NCI-H1930 (cell line): ENCODE measurements around the gene CTDSP1.

Source experiments
- DNase-seq, 2 experiments: peaks; one replicate each; lab custom pipeline; 2025; lab: John Stamatoyannopoulos, UW

CTDSP1 gene, protein sequence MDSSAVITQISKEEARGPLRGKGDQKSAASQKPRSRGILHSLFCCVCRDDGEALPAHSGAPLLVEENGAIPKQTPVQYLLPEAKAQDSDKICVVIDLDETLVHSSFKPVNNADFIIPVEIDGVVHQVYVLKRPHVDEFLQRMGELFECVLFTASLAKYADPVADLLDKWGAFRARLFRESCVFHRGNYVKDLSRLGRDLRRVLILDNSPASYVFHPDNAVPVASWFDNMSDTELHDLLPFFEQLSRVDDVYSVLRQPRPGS

DNA sequence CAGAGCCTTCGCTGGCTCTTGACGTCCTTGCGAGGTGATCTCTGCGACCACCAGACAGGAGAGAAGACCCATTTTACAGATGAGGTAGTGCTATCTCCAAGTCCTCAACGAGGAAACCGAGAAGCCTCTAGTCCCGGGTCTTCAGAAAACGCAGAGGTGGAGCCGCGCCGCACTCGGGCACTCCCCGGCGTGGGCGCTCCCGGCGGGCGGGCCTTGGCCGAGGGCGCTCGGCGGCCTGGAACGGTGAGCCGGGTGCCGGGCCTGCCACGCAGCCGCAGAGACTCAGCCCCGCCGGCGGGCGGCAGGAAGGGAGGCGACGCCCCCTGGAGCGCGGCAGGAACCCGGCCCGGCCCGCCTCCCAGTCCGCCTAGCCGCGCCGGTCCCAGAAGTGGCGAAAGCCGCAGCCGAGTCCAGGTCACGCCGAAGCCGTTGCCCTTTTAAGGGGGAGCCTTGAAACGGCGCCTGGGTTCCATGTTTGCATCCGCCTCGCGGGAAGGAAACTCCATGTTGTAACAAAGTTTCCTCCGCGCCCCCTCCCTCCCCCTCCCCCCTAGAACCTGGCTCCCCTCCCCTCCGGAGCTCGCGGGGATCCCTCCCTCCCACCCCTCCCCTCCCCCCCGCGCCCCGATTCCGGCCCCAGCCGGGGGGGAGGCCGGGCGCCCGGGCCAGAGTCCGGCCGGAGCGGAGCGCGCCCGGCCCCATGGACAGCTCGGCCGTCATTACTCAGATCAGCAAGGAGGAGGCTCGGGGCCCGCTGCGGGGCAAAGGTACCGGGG is at the start of gene CTDSP1:
Gene CTDSP1, plus strand, starts transcription at position 478 of the 776 bp plus-strand sequence. Its CDS starts 223 bp downstream, at position 701.
- peak; percentile 89 to 92 for DNase-seq

DNA sequence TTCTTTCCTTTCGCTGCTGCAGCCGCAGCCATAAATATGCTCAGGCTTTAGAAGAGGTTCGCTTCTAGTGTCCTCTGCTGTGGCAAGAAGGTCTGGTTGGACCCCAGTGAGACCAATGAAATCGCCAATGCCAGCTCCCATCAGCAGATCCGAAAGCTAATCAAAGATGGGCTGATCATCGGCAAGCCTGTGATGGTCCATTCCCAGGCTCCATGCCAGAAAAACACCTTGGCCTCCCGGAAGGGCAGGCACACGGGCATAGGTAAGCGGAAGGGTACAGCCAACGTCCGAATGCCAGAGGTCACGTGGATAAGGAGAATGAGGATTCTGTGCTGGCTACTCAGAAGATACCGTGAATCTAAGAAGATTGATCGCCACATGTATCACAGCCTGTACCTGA is 45.6 kb upstream of the CTDSP1 start:
- no peak for DNase-seq

DNA sequence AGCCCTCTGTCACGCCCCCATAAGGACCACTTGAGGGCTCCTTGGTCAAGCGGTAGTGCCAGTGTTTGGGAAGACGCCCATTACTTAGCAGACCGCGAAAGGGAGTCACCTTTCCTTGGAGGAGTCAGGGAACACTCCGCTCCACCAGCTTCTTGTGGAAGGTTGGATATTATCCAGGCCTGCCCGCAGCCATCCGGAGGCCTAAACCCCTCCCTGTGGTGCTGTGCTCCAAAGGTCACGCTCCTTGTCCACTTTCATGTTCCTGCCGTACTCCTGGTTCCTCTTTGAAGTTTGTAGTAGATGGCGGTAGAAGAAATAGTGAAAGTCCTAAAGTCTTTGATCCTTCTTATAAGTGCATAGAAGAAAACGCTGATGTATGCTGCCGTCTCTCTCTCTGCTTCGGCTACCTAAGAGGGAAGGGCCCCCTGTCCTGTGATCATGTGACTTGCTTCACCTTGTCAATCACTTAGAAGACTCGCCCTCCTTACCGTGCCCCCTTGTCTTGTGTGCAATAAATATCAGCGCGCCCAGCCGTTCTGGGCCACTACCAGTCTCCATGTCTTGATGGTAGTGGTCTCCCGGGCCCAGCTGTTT is 44.7 kb upstream of the CTDSP1 start:
- no peak for DNase-seq

DNA sequence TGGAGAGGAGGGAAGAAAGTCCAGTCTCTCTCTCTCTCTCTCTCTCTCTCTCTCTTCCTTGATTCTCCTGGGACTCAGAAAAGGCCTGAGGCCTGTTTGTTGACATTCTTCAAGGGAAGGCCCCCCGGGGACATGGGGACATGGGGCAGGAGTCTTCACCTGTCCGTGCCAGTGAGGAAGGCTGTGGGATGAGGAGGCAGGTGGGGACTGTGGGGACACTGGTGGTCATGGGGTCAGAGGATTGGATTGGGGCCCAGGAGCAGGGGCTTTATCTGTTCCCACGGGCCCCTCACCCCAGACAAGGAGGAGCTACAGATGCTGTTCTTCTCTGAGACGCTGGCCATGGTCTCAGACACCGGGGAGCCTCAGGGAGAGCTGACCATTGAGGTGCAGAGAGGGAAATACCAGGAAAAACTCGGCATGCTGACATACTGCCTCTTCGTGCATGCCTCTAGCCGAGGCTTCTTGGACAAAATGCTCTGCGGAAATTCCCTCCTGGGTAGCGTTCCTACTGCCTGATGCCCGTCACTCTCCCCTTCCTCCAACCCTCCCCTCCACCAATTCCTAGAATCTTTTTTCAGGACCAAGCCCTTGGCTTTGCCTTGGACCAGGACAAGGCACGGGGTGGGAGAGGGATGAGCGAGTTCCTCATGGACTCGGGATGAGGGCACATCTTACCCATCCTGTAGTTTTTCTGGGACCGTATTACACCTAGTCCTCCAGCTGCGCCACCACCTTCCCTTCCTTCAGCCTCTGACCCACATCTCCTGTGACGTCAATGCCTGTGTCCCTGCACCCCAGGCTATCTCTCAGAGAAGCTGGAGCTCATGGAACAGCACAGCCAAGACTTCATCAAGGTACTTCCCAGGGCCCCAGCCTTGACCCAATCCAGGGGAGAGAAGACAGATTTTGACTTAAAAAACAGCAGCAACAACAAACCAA is 42.2 kb upstream of the CTDSP1 start:
- DNase-seq, result no peak

DNA sequence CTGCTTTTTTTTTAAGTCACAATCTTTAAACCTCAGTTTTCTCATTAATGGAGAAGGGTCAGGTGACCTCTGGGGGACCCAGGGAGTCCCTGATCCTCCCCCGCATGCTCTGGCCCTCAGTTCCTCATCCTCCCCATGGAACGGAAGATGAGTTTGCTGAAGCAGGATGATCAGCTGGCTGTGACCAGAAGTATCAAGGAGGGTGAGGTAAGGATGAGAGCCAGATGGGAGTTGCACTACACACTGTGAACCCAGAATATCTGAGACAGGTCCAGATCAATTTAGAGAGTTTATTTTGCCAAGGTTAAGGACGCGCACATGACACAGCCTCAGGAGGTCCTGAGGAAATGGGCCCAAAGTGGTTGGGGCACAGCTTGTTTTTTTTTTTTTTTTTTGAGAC is 39.2 kb upstream of the CTDSP1 start:
- DNase-seq, result no peak

DNA sequence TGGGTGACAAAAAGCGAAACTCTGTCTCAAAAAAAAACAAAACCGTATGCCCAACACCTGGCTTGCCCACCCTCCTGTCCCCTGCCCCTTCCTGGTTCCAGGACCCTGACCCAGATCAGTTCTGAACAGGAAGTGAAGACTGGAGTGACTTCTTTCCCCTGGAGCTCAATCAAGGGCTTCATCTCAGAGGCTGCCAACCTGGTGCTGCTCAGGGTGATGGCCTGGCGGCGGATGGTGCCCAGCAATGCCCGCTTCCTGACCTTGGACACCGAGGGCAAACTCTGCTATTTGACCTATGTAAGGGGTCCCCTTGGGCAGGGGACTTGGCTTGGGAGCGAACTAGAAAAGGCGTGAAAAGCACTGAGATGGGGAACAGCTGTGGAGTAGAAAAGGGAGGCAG is 37.1 kb upstream of the CTDSP1 start:
- no peak for DNase-seq

DNA sequence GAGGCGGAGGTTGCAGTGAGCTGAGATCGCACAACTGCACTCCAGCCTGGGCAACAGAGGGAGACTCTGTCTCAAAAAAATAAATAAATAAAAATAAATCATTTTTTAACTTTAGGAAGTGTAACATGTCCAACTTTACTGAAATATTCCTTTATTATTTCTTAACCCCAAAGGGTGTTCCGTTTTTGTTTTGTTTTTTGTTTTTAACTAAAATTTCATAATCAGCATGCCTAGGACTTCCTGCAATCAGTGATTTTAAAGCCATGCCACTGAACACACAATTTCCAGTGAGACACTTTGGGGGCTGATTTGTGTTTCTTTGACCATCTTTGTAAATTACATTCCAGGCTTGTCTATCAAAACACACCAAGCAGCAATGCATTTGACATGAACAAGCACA is 35.9 kb upstream of the CTDSP1 start:
- no peak for DNase-seq

DNA sequence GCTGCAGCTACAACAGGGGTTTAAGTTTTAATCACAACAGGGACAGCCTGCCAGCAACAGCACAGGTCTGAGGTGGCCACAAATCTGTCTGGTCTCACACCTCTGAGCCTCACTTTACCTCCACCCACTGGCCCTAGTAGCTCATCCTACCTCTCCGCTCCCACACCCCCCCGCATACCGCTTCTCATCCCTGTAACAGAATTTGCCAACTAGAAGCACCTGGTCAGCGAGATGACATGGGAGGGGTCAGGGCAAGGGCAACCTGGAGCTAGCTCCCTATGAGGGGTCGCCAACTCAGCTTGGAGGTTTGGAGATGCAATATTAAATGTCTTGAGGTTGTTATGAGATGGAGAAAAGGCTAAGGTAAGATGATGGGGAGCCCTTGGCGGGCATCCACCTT is 35.5 kb upstream of the CTDSP1 start:
- no peak for DNase-seq

DNA sequence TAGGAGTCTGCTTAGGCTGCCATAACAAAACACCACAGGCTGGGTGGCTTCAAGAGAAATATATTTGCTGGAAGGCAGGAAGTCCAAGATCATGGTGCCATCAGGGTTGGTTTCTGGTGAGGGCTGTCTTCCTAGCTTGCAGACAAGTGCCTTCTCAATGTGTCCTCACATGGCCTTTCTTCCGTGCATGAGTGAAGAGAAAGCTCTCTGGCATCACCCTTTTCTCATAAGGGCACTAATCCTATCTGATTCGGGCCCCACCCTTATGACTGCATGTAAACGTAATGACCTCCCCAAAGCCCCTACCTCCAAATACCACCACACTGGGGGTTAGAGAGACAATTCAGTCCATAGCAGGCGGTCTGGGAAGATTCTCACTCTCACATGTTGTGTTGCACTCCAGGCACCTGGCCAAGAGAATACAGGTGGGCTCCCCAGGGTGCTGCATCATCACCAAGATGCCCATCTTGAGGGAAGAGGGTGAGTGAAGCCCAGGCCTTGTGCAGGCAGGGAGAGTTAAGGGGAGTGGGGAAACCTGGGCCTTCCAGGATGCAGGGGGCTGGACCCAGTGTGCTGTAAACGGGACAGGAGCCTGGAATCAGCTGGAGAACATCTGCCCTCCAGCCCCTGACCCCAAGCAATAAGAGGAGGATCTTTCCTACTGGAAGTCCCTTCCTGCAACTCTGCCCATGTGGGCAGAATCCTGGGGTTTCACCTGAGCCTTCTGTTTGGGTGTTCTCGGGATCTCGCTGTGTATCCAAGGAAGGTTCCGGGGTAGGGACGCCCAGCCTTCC is 32.9 kb upstream of the CTDSP1 start:
- DNase-seq, result no peak

DNA sequence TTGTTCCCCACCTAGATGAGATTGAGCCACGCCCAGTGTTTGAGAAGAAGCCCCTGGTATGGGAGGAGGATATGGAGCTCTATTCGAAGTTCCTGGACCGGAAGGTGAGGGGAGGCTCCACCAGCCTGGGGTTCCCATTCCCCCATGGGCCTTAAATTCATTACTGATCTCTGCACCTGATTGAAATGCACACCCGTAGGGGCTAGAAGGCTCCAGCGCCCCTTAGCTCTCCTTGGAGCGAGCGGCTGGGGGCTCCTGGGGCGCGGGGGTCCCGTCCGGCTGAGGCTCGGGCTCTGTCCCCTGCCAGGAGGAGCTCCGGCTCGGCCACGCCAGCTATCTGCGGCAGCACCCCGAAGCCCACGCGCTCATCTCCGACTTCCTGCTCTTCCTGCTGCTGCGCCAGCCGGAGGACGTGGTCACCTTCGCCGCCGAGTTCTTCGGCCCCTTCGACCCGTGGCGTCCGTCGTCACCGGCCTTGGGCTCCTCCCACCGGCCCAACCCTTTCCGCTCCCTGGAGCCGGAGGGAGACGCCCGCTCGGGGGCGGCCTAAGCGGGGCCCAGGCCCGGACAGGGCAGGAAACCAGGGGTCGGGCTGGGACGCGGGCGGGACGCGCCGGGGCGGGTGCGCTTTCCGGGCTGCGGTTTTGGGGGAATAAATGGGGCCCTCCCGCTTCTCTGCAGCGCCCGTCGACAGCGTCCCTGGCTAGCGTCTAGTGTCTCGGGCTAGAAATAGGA is 32.1 kb upstream of the CTDSP1 start:
- DNase-seq, result no peak

DNA sequence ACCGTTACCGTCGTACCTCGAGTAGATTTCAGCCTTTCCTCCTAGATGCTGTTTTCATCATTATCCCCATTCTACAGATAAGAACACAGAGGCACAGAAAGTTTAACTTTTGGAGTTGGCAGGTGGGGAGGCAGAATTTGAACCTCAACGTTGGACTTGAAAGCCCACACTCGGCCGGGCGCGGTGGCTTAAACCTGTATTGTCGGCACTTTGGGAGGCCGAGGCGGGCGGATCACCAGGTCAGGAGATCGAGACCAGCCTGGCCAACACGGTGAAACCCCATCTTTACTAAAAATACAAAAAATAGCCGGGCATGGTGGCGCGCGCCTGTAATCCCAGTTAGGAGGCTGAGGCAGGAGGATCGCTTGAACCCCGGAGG is 31.5 kb upstream of the CTDSP1 start:
- no peak for DNase-seq

DNA sequence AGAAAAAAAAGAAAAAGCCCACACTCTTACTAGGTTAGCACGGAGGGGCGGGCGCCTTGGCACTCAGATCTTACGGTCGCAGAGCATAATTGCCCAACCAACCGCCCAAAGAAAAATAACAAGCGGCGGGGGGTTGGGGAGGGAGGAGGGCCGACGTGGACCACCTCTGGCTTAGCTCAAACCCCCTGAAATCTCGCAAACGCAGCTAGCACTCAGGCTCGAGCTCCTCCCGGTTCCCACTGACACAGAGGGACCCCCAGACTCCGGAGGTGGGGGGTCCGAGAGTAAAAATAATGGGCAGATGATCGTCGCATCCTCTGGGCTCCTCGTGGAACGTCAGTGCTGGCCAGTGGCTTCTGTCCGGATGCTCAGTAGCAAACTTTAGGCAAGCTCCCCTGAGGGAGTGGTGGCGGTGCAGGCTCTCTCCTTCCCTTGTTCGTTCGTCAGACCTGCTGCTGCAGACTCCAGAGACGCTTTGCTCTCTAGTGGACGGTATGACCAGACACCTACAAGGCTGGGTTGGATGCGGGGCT is 31.0 kb upstream of the CTDSP1 start:
- DNase-seq, result no peak

DNA sequence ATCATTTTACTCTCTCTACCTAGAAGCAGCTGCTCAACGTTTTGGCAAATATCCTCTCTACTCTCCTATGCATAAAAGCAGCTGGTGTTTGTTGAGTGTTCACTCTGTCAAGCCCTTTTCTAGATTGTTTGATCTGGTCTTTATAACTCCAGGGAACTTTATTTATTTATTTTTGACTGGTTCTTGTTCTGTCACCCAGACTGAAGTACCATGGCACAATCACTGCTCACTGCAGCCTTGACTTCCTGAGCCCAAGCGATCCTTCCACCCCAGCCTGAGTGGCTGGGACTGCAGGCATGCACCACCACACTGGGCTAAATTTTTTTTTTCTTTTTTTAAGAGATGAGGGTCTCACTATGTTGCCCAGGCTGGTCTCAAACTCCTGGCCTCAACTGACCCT is 30.3 kb upstream of the CTDSP1 start:
- no peak for DNase-seq

DNA sequence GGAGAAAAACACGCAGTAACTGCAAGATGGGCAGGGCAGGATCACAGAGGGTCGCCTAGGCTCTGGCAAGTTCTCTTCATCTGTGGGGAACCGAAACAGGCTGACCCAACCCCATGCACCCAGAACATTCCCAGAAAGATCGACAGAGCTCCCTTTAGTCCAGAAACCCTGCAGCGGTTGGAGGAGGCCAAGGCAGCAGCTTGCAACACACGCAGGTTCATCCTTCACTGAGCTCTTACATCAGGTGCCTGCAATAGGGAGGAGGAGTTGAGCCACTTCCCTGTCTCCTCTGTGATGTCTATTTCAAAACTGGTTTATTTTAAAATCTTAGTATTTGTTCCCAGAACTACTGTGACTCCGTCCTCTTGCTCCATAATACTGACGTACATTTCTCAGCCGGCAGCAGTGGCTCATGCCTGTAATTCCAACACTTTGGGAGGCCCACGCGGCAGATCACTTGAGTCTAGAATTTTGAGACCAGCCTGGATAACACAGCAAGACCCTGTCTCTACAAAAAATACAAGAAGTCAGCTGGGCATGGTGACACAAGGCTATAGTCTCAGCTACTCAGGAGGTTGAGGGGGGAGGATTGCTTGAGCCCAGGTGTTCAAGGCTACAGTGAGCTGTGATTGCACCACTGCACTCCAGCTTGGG is 29.1 kb upstream of the CTDSP1 start:
- no peak for DNase-seq

DNA sequence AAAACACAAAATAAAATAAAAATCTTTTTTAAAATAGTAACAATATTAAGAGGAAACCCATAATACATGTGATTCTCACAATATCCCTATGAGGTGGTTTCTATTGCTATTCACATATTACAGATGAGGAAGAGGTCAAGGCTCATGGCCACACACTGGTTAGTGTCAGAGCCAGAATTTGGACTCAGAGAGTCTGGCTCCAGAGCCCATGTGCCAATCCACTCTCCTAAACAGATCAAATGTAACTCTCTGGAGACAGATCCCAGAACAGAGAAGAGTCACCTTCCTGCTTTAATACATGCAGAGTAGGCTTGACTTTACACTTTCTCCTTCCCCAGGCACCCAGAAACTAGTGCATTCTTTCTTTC is 27.7 kb upstream of the CTDSP1 start:
- DNase-seq, result no peak

DNA sequence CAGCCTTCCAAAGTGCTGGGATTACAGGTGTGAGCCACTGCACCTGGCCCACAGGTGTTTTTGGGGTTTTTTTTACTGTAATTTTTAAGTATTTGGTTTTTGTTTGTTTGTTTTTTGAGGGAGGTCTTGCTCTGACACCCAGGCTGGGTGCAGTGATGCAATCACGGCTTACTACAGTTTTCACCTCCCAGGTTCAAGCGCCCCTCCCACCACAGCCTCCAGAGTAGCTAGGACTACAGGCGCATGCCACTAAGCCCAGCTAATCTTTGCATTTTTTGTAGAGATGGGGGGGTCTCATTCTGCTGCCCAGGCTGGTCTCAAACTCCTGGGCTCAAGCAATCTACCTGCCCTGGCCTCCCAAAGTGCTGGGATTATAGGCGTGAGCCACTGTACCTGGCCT is 24.9 kb upstream of the CTDSP1 start:
- DNase-seq, result no peak

DNA sequence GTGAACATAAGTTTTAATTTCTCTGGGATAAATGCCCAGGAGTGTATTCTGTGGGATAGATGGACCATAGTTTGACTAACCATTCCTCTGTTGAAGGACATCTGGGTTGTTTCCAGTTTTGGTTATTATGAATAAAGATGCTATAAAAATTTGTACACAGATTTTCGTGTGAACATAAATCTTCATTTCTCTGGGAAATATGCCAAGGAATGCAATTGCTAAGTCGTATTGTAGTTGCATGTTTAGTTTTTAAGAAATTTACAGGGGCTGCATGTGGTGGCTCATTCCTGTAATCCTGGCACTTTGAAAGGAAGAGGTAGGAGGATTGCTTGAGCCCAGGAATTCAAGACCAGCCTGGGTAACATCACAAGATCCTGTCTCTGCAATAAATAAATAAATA is 24.5 kb upstream of the CTDSP1 start:
- DNase-seq, result no peak

DNA sequence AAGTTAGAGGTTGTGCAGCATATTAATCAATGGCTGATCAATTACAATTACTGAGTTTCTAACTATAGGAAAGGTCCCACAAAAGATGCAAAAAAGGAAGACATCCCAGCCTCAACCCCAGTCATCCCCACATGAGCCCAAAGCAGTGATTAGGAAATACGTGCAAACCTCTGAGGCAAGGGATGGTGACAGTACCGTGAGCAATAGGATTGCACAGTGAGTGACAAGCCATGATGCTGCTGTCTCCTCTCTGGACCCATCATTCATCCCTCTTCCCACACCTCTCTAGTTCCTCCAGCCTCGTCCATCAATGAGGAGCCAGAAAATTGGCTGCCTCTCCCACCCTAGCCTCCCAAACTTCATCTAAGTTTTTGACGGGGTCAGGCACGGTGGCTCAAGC is 21.6 kb upstream of the CTDSP1 start:
- no peak for DNase-seq

DNA sequence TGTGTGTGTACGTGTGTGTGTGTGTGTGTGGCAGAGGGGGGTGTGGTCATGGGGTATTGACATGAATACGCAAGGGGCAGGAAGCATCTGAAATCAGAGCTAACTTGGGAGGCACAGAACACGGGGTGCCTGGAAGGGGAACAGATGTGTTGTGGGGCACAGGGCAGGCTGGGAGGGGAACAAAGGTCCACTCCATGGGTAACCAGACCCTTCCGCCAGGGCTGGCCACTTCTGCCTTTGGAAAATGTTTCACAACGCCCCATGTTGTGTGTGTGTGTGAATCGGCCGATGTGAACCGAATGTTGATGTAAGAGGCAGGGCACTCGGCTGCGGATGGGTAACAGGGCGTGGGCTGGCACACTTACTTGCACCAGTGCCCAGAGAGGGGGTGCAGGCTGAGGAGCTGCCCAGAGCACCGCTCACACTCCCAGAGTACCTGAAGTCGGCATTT is 17.7 kb upstream of the CTDSP1 start, which contains the start of gene SLC11A1:
Gene SLC11A1, plus strand, starts transcription at position 358 of the 451 bp plus-strand sequence. CDS start 96 bp downstream, outside the sequence.
- DNase-seq, result no peak

DNA sequence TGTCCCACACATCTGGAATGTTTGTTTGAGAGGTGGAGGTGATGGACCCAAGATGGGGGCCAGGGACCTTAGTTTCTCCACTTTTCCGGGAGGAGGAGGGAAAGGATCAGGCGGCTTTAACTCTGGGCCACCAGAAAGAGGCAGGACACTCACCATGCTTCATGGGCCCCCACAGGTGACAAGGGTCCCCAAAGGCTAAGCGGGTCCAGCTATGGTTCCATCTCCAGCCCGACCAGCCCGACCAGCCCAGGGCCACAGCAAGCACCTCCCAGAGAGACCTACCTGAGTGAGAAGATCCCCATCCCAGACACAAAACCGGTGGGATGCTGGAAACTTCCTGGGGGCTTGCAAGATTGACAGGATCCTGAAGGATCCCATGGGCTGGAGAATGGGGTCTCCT is 16.9 kb upstream of the CTDSP1 start:
- no peak for DNase-seq
